ENCODE measurements around the gene RBBP9.

GRCh38 chr20:18481596-18481995 lies 15.4 kb downstream of the RBBP9 start:
- TF ChIP-seq CTCF (IDR thresholded peaks at IDR 0.05; ENCODE audit: borderline replicate concordance, extremely low read depth, low read length, poor library complexity, severe bottlenecking), result no peak
- no peak for TF ChIP-seq EZH2 (IDR thresholded peaks at IDR 0.05; ENCODE audit: borderline replicate concordance, low read depth, low read length, severe bottlenecking)
